HepG2 (cell line): ENCODE results near the gene VRK3. TPM values are rescaled to one million over a fixed set of nuclear protein-coding genes. Genes with fewer than 3 reads are reported as not detected.

Source experiments
- ATF2 ChIP-seq: sonication (generic); formaldehyde crosslinking; IDR thresholded peaks from 2 replicates; pipeline ENCODE4 v1.4.0; 2020; ENCODE audit warnings: missing genetic modification reagents
- GFI1 ChIP-seq: sonication (generic); formaldehyde crosslinking; IDR thresholded peaks from 2 replicates; pipeline ENCODE4 v1.5.0; 2020; ENCODE audit warnings: missing genetic modification reagents, mild to moderate bottlenecking, borderline replicate concordance
- HDAC6 ChIP-seq: fragments of 200-600 bp; sonication (generic); IDR thresholded peaks from 2 replicates; pipeline ENCODE4 v1.7.0; 2017; ENCODE audit warnings: mild to moderate bottlenecking, antibody characterized with exemption, low read length, low read depth
- KDM2A ChIP-seq: sonication (generic); formaldehyde crosslinking; IDR thresholded peaks from 2 replicates; pipeline ENCODE4 v1.4.0; 2020; ENCODE audit warnings: low read depth, missing genetic modification reagents, borderline replicate concordance
- NFE2L2 ChIP-seq: fragments of 150-350 bp; IDR thresholded peaks from 2 replicates; pipeline ENCODE4 v1.6.1; 2014; ENCODE audit warnings: low read length
- PAF1 ChIP-seq: IDR thresholded peaks from 2 replicates; pipeline ENCODE4 v1.6.1; 2016; ENCODE audit warnings: missing genetic modification reagents, missing compliant biosample characterization
- PHF8 ChIP-seq: sonication (generic); formaldehyde crosslinking; IDR thresholded peaks from 2 replicates; pipeline ENCODE4 v1.5.0; 2020; ENCODE audit warnings: missing genetic modification reagents
- RBM22 ChIP-seq: fragments of 200-400 bp; formaldehyde crosslinking; optimal IDR thresholded peaks from 2 replicates; pipeline ENCODE3; 2017; ENCODE audit warnings: mild to moderate bottlenecking, low read length, moderate library complexity
- SMAD9 ChIP-seq: sonication (generic); formaldehyde crosslinking; IDR thresholded peaks from 2 replicates; pipeline ENCODE4 v1.5.1; 2020; ENCODE audit warnings: mild to moderate bottlenecking, missing genetic modification reagents
- TFAP4 ChIP-seq: sonication (generic); IDR thresholded peaks from 2 replicates; pipeline ENCODE4 v1.6.1; 2016; ENCODE audit warnings: low read depth, borderline replicate concordance
- ZFP36 ChIP-seq: fragments of 150-350 bp; IDR thresholded peaks from 2 replicates; pipeline ENCODE4 v1.6.1; 2018; ENCODE audit warnings: borderline replicate concordance, low read length, low read depth; ENCODE audit not compliant: partially characterized antibody
- ZKSCAN5 ChIP-seq: sonication (generic); formaldehyde crosslinking; IDR thresholded peaks from 2 replicates; pipeline ENCODE4 v1.5.1; 2020; ENCODE audit warnings: mild to moderate bottlenecking, missing genetic modification reagents
- ZNF251 ChIP-seq: sonication (generic); formaldehyde crosslinking; IDR thresholded peaks from 2 replicates; pipeline ENCODE4 v1.9.0; 2021; ENCODE audit warnings: mild to moderate bottlenecking, missing genetic modification reagents
- ZNF292 ChIP-seq: sonication (generic); formaldehyde crosslinking; IDR thresholded peaks from 2 replicates; pipeline ENCODE4 v1.8.1; 2022; ENCODE audit warnings: mild to moderate bottlenecking, low read depth, missing genetic modification reagents, borderline replicate concordance
- ZNF3 ChIP-seq: IDR thresholded peaks from 2 replicates; pipeline ENCODE4 v1.7.0; 2017; ENCODE audit warnings: inconsistent platforms
- ZNF331 ChIP-seq: sonication (generic); formaldehyde crosslinking; IDR thresholded peaks from 2 replicates; pipeline ENCODE4 v1.4.0; 2020; ENCODE audit warnings: missing genetic modification reagents
- ZNF432 ChIP-seq: sonication (generic); formaldehyde crosslinking; IDR thresholded peaks from 2 replicates; pipeline ENCODE4 v1.5.0; 2020; ENCODE audit warnings: missing genetic modification reagents, mild to moderate bottlenecking, borderline replicate concordance
- ZNF577 ChIP-seq: sonication (generic); formaldehyde crosslinking; IDR thresholded peaks from 2 replicates; pipeline ENCODE4 v1.4.0; 2020; ENCODE audit warnings: mild to moderate bottlenecking, low read depth, missing genetic modification reagents, borderline replicate concordance
- ZNF597 ChIP-seq: sonication (generic); formaldehyde crosslinking; IDR thresholded peaks from 2 replicates; pipeline ENCODE4 v1.5.0; 2020; ENCODE audit warnings: missing genetic modification reagents
- ZNF629 ChIP-seq: sonication (generic); formaldehyde crosslinking; conservative IDR thresholded peaks from 2 replicates; pipeline ENCODE4 v1.5.0; 2020; ENCODE audit warnings: missing genetic modification reagents
- ZNF687 ChIP-seq: sonication (generic); formaldehyde crosslinking; IDR thresholded peaks from 2 replicates; pipeline ENCODE4 v1.5.1; 2020; ENCODE audit warnings: mild to moderate bottlenecking, missing genetic modification reagents, moderate library complexity
- ZNF737 ChIP-seq: sonication (generic); formaldehyde crosslinking; IDR thresholded peaks from 2 replicates; pipeline ENCODE4 v1.5.0; 2020; ENCODE audit warnings: missing genetic modification reagents, mild to moderate bottlenecking, borderline replicate concordance
- polyA plus RNA-seq, 8 experiments: library from polyadenylated mRNA; depleted of rRNA in 3 of 8; stranded (reverse) in 7 of 8; unstranded in 1 of 8; fragments of >200 nt; fragmentation: Illumina TruSeq in 4 of 8; extraction: Trizol in 4 of 8; gene quantifications; 2 replicates each; pipeline versions ENCODE4 v1.2.1 to v1.2.3, GENCODE V29; 2011 to 2016; ENCODE audit warnings: low read depth in 4 of 8, missing spikeins in 1 of 8, mixed read lengths in 1 of 8; ENCODE audit not compliant: insufficient read depth in 1 of 8
- total RNA-seq, 5 experiments: library from RNA; depleted of rRNA; stranded (reverse); fragments of >200 nt; fragmentation: Illumina TruSeq; extraction: Trizol; gene quantifications; 2 replicates each; pipeline ENCODE4 v1.2.3, GENCODE V29; 2016; ENCODE audit warnings: low read depth in 1 of 5

Gene VRK3
- total and polyA plus RNA-seq, 2 of the 13 experiments (the other 11 are each of a cell fraction or from before 2014, with no cell fraction given) = 23.8 to 28.3 TPM

GRCh38 chr19:49929121-49929610 is 96.0 kb downstream of the VRK3 start, which contains the start of the genes ATF5 and NUP62 (continued):
- TF ChIP-seq ZNF687 (CRISPR knock-in tag) (peak; percentile 100), NFE2L2 (no peak), ATF2 (CRISPR knock-in tag) (0 out of 2 replicates have a peak, but pooled peaks have one; percentile 23), TFAP4 (no peak), KDM2A (peak; percentile 84; the same call in 1 of the 2 replicates), ZFP36 (no peak), GFI1 (CRISPR knock-in tag) (no peak; the same call in 1 of the 2 replicates), ZNF737 (CRISPR knock-in tag) (peak; percentile 55; the same call in 1 of the 2 replicates), PAF1 (CRISPR knock-in tag) (no peak), PHF8 (CRISPR knock-in tag) (peak; percentile 94), ZKSCAN5 (CRISPR knock-in tag) (0 out of 2 replicates have a peak, but pooled peaks have one; percentile 6), ZNF3 (no peak), ZNF292 (peak; percentile 39), HDAC6 (no peak), ZNF331 (CRISPR knock-in tag) (peak; percentile 21; the same call in 1 of the 2 replicates), RBM22 (no peak), ZNF629 (CRISPR knock-in tag) (peak; percentile 20; the same call in 1 of the 2 replicates), ZNF597 (CRISPR knock-in tag) (no peak), ZNF577 (CRISPR knock-in tag) (peak; percentile 72; the same call in 1 of the 2 replicates), SMAD9 (CRISPR knock-in tag) (no peak), ZNF432 (CRISPR knock-in tag) (no peak; the same call in 1 of the 2 replicates), ZNF251 (CRISPR knock-in tag) (no peak; the same call in 1 of the 2 replicates)
